Fibroblast of villous mesenchyme (primary cell): ENCODE measurements around the gene CCDC27. TPM values are rescaled to one million over a fixed set of nuclear protein-coding genes. Genes with fewer than 3 reads are reported as not detected.

Source experiments
- DNase-seq: peaks from one replicate; pipeline ENCODE4 v3.0.0-alpha.2; 2010; ENCODE audit warnings: low read depth
- H3K4me3 ChIP-seq: 2 replicates; pipeline ENCODE4 v1.5.1; 2011; ENCODE audit warnings: low read depth, mild to moderate bottlenecking, low read length
- total RNA-seq: library from RNA; depleted of rRNA; stranded (reverse); fragments of >200 nt; gene quantifications from 2 replicates; pipeline ENCODE4 v1.2.3, GENCODE V29; 2012
- TF ChIP-seq, protein P1 (sequence below): IDR thresholded peaks from 2 replicates; pipeline ENCODE4 v1.5.1; 2012; ENCODE audit warnings: low read depth, mild to moderate bottlenecking, low read length; ENCODE audit not compliant: insufficient read depth

Gene CCDC27
- total RNA-seq, 1 donor = not detected

DNA sequence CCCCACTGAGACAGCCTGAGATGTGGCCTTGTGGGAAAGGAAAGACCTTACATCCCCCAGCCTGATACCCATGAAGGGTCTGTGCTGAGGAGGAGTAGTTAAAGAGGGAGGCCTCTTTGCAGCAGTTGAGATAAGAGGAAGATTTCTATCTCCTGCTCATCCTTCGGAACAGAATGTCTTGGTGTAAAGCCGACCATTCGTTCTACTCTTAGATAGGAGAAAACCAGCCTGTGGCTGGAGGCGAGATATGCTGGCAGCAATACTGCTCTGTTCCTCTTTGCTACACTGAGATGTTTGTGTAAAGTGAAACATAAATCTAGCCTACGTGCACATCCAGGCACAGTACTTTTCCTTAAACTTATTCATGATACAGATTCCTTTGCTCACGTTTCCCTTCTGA, 1.5 kb upstream of the CCDC27 start:
- TF ChIP-seq, protein P1, sequence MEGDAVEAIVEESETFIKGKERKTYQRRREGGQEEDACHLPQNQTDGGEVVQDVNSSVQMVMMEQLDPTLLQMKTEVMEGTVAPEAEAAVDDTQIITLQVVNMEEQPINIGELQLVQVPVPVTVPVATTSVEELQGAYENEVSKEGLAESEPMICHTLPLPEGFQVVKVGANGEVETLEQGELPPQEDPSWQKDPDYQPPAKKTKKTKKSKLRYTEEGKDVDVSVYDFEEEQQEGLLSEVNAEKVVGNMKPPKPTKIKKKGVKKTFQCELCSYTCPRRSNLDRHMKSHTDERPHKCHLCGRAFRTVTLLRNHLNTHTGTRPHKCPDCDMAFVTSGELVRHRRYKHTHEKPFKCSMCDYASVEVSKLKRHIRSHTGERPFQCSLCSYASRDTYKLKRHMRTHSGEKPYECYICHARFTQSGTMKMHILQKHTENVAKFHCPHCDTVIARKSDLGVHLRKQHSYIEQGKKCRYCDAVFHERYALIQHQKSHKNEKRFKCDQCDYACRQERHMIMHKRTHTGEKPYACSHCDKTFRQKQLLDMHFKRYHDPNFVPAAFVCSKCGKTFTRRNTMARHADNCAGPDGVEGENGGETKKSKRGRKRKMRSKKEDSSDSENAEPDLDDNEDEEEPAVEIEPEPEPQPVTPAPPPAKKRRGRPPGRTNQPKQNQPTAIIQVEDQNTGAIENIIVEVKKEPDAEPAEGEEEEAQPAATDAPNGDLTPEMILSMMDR = no peak
- DNase-seq = no peak
- no peak overlapping the region for H3K4me3 ChIP-seq

DNA sequence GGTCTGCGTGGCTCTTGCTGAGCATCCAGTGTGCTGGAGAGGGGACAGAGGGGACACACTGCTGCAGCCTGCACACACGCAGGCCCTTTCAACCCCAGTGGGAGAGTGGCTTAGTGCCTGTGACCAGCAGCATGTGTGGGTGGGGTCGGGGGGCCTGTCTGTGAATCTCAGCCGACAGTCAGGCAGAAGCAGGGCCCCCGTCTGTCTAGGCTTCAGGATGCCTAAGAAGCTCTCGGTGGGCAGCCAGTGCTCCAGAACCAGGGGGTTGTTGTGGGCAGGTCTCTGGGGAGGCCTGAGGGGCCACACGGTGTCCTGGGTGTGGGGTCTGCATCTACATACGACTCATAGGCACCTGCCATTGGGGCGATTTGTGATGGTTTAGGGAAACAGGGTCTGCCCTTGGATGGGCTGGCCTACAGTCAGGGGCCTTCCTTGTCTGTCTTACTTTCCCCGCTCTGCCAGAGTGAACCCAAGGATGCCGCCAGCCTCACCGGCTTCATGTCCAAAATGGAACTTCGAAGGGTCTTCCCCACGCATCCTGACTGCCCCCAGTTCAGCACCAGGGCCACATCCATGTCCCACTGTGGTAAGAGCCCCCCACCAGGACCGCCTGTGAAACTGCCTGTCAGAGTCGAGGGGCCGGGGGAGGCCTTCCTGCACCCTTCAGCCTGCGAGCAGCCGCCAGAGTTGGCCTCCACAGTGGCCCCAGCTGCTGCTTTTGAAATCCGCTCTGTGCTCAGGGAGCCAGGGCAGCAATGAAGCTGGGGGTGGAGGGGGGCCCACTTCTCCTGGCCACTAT, 1.6 kb downstream of the CCDC27 start:
- no peak overlapping the region for H3K4me3 ChIP-seq
- DNase-seq = no peak
- TF ChIP-seq, protein P1 = no peak

DNA sequence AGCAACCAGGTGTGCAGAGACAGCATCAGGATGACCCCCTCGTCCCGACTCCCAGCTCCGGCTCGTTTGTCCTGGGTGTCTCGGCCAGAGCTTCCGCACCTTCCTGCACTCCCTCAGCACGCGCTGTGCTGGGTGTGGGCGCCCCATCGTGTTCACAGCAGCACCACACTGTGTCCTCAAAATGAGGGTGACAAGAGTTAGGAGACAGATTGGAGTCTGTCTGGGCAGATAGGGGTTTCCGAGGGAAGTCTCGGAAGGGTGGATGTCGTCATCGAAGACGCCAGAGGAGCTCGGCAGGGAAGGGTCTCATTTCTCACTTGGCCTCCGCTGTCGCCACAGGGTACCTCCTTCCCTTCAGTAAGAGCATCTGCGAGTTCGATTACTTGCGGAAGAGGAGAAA, 4.1 kb downstream of the CCDC27 start:
- TF ChIP-seq, protein P1 = no peak
- DNase-seq = no peak
- H3K4me3 ChIP-seq = no peak overlapping the region

DNA sequence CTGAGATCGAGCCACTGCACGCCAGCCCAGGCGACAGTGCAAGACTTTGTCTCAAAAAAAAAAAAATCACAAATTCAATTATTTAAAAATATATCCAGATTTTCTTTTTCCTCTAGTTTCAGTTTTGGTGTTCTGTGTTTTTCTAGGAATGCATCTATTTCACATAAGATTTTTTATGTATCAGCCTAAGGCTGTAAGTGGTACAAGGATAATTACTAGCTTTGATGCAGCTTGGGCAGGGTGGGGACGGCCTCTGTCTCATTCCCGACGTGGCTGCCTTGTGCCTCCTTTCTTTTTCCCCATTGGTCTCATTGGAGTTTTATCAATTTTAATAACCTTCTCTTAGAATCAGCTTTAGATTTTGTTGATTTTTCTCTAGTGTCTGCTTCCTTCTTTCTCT, 6.9 kb downstream of the CCDC27 start:
- no peak for DNase-seq
- TF ChIP-seq, protein P1 = no peak
- H3K4me3 ChIP-seq = no peak overlapping the region

DNA sequence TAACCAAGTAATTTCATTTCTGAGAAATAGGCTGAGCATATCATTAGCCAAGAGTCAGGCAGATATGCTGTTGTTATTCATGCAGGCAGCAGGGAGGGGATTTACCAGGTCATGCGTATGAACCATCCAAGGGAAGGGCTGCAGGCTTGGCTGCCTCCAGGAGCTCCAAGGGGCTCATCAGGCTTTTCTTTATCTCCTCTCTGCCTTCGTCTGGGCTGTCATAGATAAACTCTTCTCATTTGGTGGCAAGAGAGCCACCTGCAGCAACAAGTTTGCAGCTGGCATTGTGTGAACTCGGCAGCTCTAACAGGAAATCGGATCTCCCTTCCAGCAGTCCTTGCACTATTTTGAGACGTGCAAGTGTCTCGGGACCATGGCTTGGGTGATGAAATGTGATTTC, 7.5 kb downstream of the CCDC27 start:
- DNase-seq = no peak
- no peak overlapping the region for H3K4me3 ChIP-seq
- TF ChIP-seq, protein P1 = no peak

DNA sequence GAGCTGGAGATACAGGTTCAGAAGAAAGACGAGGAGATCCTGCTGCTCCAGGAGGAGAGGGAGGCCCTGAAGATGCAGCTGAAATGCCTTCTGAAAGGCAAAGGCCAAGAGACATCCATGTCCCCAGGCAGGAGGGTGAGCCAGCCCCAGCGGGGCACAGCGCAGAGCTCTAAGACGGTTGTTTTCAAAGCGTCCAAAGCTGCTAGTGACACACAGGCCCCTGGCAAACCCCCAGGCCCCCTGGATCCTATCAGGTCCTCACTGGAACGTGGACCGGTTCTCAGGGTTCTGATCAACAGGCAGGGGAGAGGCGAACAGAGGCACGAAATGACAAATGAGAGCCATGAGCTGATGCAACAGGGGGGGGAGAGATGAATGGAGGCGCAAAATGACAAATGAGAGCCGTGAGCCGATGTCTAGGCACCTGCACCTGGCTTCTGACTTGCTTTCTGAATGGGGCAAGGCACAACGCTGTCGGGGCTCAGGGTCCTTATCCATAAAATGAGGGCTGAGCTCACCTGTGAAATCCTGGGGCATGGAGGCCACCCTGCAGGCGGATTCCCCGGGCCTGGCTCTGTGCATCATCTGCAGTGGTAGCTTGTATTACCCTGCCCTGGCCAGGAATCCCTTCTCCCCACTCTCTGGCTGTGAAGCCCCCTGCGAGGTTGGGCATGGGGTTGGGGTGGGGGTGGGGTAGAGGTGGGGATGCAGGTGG, 9.2 kb downstream of the CCDC27 start:
- H3K4me3 ChIP-seq = no peak overlapping the region
- no peak for DNase-seq
- TF ChIP-seq, protein P1 = no peak
